Measurements from ENCODE around the gene IGFN1. TPM values are rescaled to one million over a fixed set of nuclear protein-coding genes. Genes with fewer than 3 reads are reported as not detected.

The IGFN1 gene
- total RNA-seq, 1 experiment from 2014 or later = not detected

GRCh38 chr1:201183209-201183608, 7.4 kb upstream of the IGFN1 start:
- H4K8ac ChIP-seq (replicated peaks; ENCODE audit: insufficient read length, low read depth, low read length) = no peak overlapping the region

More at GRCh38 chr1:201183209-201183608, 7.4 kb upstream of the IGFN1 start:
- Histone ChIP-seq H3K4me2 (ENCODE audit: insufficient read depth, insufficient read length, low read length) (no peak overlapping the region), H3K4ac (ENCODE audit: low read depth, low read length) (no peak overlapping the region), H3K79me1 (ENCODE audit: insufficient read depth, low read depth, low read length, poor library complexity, severe bottlenecking) (no peaks in the 10 kb centered on the region), H2AK5ac (ENCODE audit: insufficient read length, low read length) (no peak overlapping the region), H4K20me1 (ENCODE audit: control insufficient read depth, insufficient read depth, insufficient read length) (no peaks in the 10 kb centered on the region), H3K23ac (ENCODE audit: insufficient read length, low read depth, low read length) (no peak overlapping the region), H2AFZ (ENCODE audit: low read length) (no peak overlapping the region), H2BK120ac (ENCODE audit: low read depth, low read length, poor library complexity, severe bottlenecking) (no peak overlapping the region), H2BK15ac (ENCODE audit: low read depth, low read length) (no peak overlapping the region), H4K5ac (ENCODE audit: insufficient read length, low read depth, low read length) (no peak overlapping the region), H3K27me3 (ENCODE audit: insufficient read depth, low read length) (no peaks in the 10 kb centered on the region), H2BK12ac (ENCODE audit: insufficient read length, low read depth, low read length) (no peak overlapping the region), H3K23me2 (ENCODE audit: insufficient read length, low read depth, low read length, poor library complexity, severe bottlenecking) (no peaks in the 10 kb centered on the region), H3K27ac (ENCODE audit: insufficient read length, low read depth, low read length) (no peak overlapping the region), H3K4me1 (ENCODE audit: insufficient read depth, low read length) (no peaks in the 10 kb centered on the region), H4K91ac (ENCODE audit: insufficient read length, low read depth, low read length) (no peak overlapping the region), H3K79me2 (ENCODE audit: insufficient read depth, low read length) (no peaks in the 10 kb centered on the region), H2BK5ac (ENCODE audit: insufficient read length, low read length) (no peak overlapping the region), H3K9ac (ENCODE audit: extremely low read depth, insufficient read length, low read length) (no peak overlapping the region), H2BK20ac (ENCODE audit: low read depth, low read length, poor library complexity, severe bottlenecking) (no peak overlapping the region), H3K14ac (ENCODE audit: insufficient read depth, low read length) (no peak overlapping the region), H3T11ph (ENCODE audit: low read length) (no peak overlapping the region), H3K56ac (ENCODE audit: insufficient read length, low read depth, low read length) (no peak overlapping the region), H3K9me3 (ENCODE audit: control insufficient read depth, low read depth, low read length) (no peaks in the 10 kb centered on the region), H3K18ac (ENCODE audit: insufficient read length, low read depth, low read length) (no peak overlapping the region)
- no peak for TF ChIP-seq CTCF (conservative IDR thresholded peaks at IDR 0.05)
- H3K27me3 Mint-ChIP-seq (ENCODE audit: low read depth) = peaks cover 42% of the 10 kb centered on the region
- no peak for DNase-seq
- H3K4me3 Mint-ChIP-seq = no peak overlapping the region
- peaks cover 0 to 11% (median 6%) of the 10 kb centered on the region in 3 experiments; a peak in 6 of 7 replicates for H3K36me3 Mint-ChIP-seq (ENCODE audit: insufficient read depth in 1 of 3, low read depth in 3 of 3)
- H3K9me3 Mint-ChIP-seq = peaks cover 10 to 11% of the 10 kb centered on the region in 2 experiments
- no peak overlapping the region for H3K27ac Mint-ChIP-seq
- WGBS (ENCODE audit: extremely low coverage, insufficient read length, low lambda C conversion rate) = no CpG with 5 or more reads among the region's 3 CpGs
- peaks cover 7% of the 10 kb centered on the region in 2 experiments for H3K4me1 Mint-ChIP-seq
